Ishikawa (cell line): ENCODE results near the gene HES1.

ENCODE experiments used
- RAD21 ChIP-seq: IDR thresholded peaks from 2 replicates; pipeline ENCODE4 v1.6.1; 2012; ENCODE audit warnings: low read depth
- TF ChIP-seq, protein P1 (sequence below): IDR thresholded peaks from 2 replicates; pipeline ENCODE4 v1.6.1; 2012

DNA sequence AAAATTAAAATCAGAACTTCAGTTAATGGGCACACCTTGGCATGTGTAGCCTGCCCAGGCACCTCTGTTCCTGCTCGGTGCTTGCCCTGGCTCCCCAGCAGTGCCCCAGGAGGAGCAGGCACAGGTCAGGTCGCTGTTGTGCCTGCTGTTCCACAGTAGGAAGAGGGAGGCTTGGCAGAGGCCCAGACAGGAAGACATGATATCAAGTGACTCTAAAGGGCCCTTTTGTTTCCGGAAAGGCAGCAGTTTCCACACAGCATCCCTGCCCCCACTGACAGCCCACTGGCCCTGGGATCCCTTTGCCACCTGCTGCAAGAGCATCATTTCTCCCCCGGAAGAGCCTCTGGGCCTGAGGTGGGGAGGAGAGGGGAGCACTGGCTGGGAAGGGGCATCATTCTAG, 40.5 kb upstream of the HES1 start:
- TF ChIP-seq, protein P1, sequence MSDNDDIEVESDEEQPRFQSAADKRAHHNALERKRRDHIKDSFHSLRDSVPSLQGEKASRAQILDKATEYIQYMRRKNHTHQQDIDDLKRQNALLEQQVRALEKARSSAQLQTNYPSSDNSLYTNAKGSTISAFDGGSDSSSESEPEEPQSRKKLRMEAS = no peak
- no peak for TF ChIP-seq RAD21
